GM06990 (cell line): ENCODE data around the gene CNTNAP2.
"Not testable (repeated sequence)": the region's sequence is repeated elsewhere in the genome, so short reads cannot be mapped to it uniquely, and the experiment has no call there.

Experiments used
- DNase-seq: peaks from one replicate; pipeline ENCODE4 v3.0.0-alpha.2; 2011; ENCODE audit not compliant: insufficient read length; ENCODE audit errors: extremely low read depth
- H3K27me3 ChIP-seq: replicated peaks from 2 replicates; pipeline ENCODE4 v1.6.0; 2011; ENCODE audit warnings: low read length; ENCODE audit not compliant: control insufficient read depth, insufficient read depth
- H3K36me3 ChIP-seq: 2 replicates; pipeline ENCODE4 v1.5.1; 2011; ENCODE audit warnings: low read length; ENCODE audit not compliant: control insufficient read depth, insufficient read depth
- H3K4me3 ChIP-seq: replicated peaks from 2 replicates; pipeline ENCODE4 v1.5.1; 2011; ENCODE audit warnings: low read depth, mild to moderate bottlenecking, control low read depth, low read length
- TF ChIP-seq, protein P1 (sequence below): IDR thresholded peaks from 2 replicates; pipeline ENCODE4 v1.5.1; 2011; ENCODE audit warnings: low read length, control low read depth, mild to moderate bottlenecking, inconsistent platforms; ENCODE audit not compliant: insufficient read depth, poor library complexity, severe bottlenecking

CNTNAP2 gene

DNA sequence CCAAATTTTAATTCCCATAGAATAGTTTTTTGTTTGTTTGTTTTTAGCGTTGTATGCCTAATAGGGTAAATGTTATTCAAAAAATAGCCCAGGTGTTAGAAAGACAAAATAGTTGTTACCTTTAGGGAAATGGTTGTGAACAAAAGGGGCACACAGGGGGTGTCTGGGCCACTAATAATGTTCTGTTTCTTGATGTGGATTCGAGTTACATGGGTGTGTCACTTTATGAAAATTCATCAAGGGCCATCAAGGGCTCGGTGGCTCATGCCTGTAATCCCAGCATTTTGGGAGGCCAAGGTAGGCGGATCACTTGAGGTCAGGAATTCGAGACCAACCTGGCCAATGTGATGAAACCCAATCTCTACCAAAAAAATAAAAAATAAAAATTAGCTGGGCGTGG is 1942.2 kb downstream of the CNTNAP2 start:
- no peaks in the 10 kb centered on the region for H3K27me3 ChIP-seq
- H3K4me3 ChIP-seq: no peak overlapping the region
- TF ChIP-seq, protein P1, sequence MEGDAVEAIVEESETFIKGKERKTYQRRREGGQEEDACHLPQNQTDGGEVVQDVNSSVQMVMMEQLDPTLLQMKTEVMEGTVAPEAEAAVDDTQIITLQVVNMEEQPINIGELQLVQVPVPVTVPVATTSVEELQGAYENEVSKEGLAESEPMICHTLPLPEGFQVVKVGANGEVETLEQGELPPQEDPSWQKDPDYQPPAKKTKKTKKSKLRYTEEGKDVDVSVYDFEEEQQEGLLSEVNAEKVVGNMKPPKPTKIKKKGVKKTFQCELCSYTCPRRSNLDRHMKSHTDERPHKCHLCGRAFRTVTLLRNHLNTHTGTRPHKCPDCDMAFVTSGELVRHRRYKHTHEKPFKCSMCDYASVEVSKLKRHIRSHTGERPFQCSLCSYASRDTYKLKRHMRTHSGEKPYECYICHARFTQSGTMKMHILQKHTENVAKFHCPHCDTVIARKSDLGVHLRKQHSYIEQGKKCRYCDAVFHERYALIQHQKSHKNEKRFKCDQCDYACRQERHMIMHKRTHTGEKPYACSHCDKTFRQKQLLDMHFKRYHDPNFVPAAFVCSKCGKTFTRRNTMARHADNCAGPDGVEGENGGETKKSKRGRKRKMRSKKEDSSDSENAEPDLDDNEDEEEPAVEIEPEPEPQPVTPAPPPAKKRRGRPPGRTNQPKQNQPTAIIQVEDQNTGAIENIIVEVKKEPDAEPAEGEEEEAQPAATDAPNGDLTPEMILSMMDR: no peak
- DNase-seq: no peak
- H3K36me3 ChIP-seq: no peaks in the 10 kb centered on the region

DNA sequence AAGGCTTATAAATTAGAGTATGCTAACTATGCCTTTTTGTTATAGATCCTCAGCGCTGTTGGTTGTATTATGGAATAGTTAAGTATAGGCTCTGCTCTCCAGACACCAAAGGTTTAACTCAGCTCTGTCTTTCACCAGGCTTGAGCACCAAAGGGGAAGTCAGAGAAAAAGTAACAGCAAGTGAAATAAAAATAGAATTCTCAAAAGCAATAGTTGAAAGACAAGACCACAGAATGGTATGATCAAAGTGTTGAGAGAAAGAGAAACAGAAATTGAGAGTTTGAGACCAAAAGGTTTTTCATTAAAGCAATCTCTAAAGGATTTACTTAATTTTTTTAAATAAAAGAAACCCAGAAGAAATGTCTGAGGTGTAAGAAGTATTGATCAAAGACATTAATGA is 1944.1 kb downstream of the CNTNAP2 start:
- Histone ChIP-seq H3K36me3 (no peaks in the 10 kb centered on the region), H3K4me3 (no peak overlapping the region), H3K27me3 (no peaks in the 10 kb centered on the region)
- DNase-seq: no peak
- TF ChIP-seq, protein P1: no peak

DNA sequence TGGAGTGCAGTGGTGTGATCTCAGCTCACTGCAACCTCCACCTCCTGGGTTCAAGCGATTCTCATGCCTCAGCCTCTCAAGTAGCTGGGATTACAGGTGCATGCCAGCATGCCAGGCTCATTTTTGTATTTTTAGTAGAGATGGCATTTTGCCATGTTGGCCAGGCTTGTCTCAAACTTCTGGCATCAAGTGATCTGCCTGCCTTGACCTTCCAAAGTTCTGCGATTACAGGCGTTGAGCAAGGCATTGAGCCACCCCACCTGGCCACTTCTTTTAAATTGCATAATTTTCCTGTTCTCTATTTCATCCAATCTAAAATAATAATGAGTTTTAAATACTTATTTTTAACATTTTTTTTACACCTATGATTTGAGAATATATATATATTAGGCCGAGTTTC is 1961.5 kb downstream of the CNTNAP2 start:
- not testable (repeated sequence) for H3K36me3 ChIP-seq, DNase-seq, H3K27me3 ChIP-seq, H3K4me3 ChIP-seq

DNA sequence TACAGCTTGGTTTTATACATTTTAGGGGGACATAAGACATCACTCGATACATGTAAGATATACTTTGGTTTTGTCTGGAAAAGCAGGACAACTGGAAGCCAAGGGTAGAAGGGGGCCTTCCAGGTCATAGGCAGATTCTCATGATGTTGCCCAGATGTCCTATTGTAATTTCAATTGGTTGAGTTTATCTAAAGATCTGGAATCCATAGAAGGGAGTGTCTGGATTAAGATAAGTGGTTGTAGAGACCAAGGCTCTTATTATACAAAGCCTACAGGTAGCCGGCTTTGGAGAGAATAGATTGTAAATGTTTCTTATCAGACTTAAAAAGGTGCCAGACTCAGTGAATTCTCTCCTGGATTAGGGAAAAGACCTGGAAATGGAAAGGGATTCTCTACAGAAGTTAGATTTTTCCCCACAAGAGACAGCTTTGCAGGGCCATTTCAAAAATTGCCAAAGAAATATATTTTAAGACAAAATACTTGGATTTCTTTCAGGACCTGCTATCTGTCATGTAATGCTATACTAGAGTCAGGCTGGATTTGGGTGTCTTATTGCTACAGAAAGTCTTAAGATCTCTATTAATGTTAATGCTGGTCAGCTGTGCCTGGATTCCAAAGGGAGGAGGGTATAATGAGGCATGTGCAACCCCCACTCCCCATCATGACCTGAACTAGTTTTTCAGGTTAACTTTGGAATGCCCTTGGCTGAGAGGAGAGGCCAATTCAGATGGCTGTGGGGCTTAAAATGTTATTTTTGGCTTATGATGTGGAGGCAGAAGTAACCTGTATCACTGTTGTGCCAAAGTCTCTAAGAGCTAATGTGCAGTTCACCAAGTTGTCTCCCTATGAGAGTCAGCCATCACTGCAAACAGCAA is 1962.8 kb downstream of the CNTNAP2 start:
- Histone ChIP-seq H3K27me3 (no peaks in the 10 kb centered on the region), H3K4me3 (no peak overlapping the region), H3K36me3 (no peaks in the 10 kb centered on the region)
- TF ChIP-seq, protein P1: no peak
- no peak for DNase-seq

DNA sequence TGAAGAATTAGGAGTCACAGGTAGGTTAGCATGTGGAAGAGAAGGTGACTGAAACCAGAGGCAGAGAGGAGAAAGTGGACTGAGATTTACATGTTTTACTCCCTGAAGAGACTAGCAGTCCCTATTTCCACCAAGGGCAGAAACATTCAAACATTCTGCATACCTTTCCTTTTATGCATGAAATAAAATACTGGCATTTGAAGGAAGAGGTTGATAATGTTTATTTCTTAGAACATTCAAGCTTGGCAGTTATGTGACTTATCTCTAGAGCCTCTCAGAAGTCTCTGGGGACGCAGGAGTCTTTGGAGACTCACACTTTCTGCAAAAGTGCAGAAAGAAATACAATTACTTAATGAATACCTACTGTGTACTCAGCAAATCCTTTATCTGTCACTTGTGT is 1966.8 kb downstream of the CNTNAP2 start:
- DNase-seq: no peak
- TF ChIP-seq, protein P1: no peak
- Histone ChIP-seq H3K36me3 (no peaks in the 10 kb centered on the region), H3K27me3 (no peaks in the 10 kb centered on the region), H3K4me3 (no peak overlapping the region)

DNA sequence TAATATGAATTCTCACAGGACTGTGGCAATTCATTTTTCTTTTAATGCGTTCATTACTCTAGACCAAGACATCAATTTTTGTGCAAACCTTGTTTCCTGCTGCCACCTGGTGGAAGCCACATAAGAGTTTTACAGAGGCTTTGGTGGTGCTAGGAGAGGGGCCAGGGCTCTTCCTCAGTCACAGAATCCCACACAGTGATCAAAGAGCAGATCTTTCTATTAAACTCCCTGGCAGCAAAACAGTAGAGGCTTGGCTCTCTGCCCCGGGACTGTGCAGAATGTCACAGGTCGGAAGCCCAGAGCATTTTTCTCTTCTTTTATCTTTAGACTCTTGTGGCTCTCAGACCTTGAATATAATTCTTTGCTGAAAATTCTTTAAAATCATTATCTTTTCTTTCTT is 1967.5 kb downstream of the CNTNAP2 start:
- TF ChIP-seq, protein P1: peak; percentile 59
- DNase-seq: no peak
- Histone ChIP-seq H3K27me3 (no peaks in the 10 kb centered on the region), H3K4me3 (no peak overlapping the region), H3K36me3 (no peaks in the 10 kb centered on the region)
